ENCODE results near the gene GPC1.

DNA sequence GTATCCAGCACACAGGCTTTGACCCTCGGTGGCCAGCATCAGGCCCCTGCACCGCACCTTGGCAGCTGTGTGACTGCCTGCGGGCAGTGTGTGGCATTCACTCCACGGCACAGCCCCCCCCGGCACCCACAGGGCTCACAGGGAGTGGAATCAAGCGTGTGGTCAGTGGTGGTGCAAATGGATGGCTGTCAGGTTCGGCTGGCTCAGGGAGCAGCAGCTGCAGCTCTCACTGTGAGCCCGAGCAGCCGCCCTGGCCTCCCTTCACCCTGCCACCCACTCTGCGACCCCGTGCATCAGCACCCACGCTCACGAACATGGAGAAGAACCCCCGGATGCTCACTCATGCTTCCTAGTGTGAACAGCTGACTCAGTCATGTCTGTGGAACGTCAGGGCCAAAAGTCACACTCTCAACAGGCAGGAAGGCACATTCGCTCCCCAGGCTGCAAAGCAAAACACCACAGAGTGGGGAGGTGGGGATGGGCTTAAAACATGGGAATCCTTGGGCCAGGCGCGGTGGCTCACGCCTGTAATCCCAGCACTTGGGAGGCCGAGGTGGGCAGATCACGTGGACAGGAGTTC lies 41.5 kb upstream of the GPC1 start:
- TF ChIP-seq SUPT20H (IDR thresholded peaks at IDR 0.05; ENCODE audit: borderline replicate concordance, control insufficient read depth, low read depth, low read length) (no peak), EP300 (IDR thresholded peaks at IDR 0.05; ENCODE audit: borderline replicate concordance in 1 of 2, control insufficient read depth in 1 of 2, low read depth in 2 of 2, low read length in 2 of 2) (no peak), POLR2A (IDR thresholded peaks at IDR 0.05; ENCODE audit: low read depth, low read length) (no peak), EZH2 (IDR thresholded peaks at IDR 0.05; ENCODE audit: borderline replicate concordance, control insufficient read depth, low read depth, low read length) (no peak), CTCF (IDR thresholded peaks at IDR 0.05 in 2 of 3, conservative IDR thresholded peaks at IDR 0.05 in 1 of 3; ENCODE audit: control insufficient read depth in 2 of 3, extremely low read depth in 1 of 3, insufficient read depth in 1 of 3, low read depth in 3 of 3, low read length in 3 of 3) (no peak), ELK1 (IDR thresholded peaks at IDR 0.05; ENCODE audit: low read depth, low read length) (no peak), BHLHE40 (IDR thresholded peaks at IDR 0.05; ENCODE audit: borderline replicate concordance in 1 of 2, low read depth in 2 of 2, low read length in 1 of 2) (no peak)
